ENCODE data around the gene BMPR2.
"Not testable (repeated sequence)": the region's sequence is repeated elsewhere in the genome, so short reads cannot be mapped to it uniquely, and the experiment has no call there.

GRCh38 chr2:202582846-202583245 is 206.7 kb downstream of the BMPR2 start:
- not testable (repeated sequence) for TF ChIP-seq CTCF, EZH2 (IDR thresholded peaks at IDR 0.05)
